Measurements from ENCODE around the gene ANKS1A.
"Not testable (repeated sequence)": the region's sequence is repeated elsewhere in the genome, so short reads cannot be mapped to it uniquely, and the experiment has no call there.

ANKS1A gene

GRCh38 chr6:34999962-35000361 lies 110.9 kb downstream of the ANKS1A start:
- H3K36me3 ChIP-seq (ENCODE audit: low read depth); H3K9me3 ChIP-seq (ENCODE audit: severe bottlenecking); DNase-seq (ENCODE audit: low spot score); H3K27me3 ChIP-seq (ENCODE audit: insufficient read depth, poor library complexity, severe bottlenecking); H3K27ac ChIP-seq (ENCODE audit: poor library complexity, severe bottlenecking); H3K4me1 ChIP-seq (ENCODE audit: insufficient read depth, poor library complexity, severe bottlenecking); H3K4me3 ChIP-seq (ENCODE audit: severe bottlenecking); ATAC-seq (ENCODE audit: low read depth): not testable (repeated sequence)

- H3K9me3 ChIP-seq (ENCODE audit: severe bottlenecking); H3K27ac ChIP-seq (ENCODE audit: poor library complexity, severe bottlenecking); H3K4me3 ChIP-seq (ENCODE audit: severe bottlenecking); DNase-seq (ENCODE audit: low spot score); H3K4me1 ChIP-seq (ENCODE audit: insufficient read depth, poor library complexity, severe bottlenecking); ATAC-seq (ENCODE audit: low read depth); H3K27me3 ChIP-seq (ENCODE audit: insufficient read depth, poor library complexity, severe bottlenecking): not testable (repeated sequence)
- peaks cover 12% of the 10 kb centered on the region for H3K36me3 ChIP-seq (ENCODE audit: low read depth)
These were observed 112.3 kb downstream of the ANKS1A start for GRCh38 chr6:35001349-35001748.

- not testable (repeated sequence) for H3K36me3 ChIP-seq (ENCODE audit: low read depth); H3K4me1 ChIP-seq (ENCODE audit: insufficient read depth, poor library complexity, severe bottlenecking); H3K9me3 ChIP-seq (ENCODE audit: severe bottlenecking); H3K4me3 ChIP-seq (ENCODE audit: severe bottlenecking); H3K27ac ChIP-seq (ENCODE audit: poor library complexity, severe bottlenecking); DNase-seq (ENCODE audit: low spot score); H3K27me3 ChIP-seq (ENCODE audit: insufficient read depth, poor library complexity, severe bottlenecking); ATAC-seq (ENCODE audit: low read depth)
These were observed 115.0 kb downstream of the ANKS1A start for GRCh38 chr6:35003886-35004530.

GRCh38 chr6:35007016-35007415 lies 118.0 kb downstream of the ANKS1A start:
- ATAC-seq (ENCODE audit: low read depth) (no peak), DNase-seq (ENCODE audit: low spot score) (no peak)
- no peak overlapping the region for H3K27ac ChIP-seq (ENCODE audit: poor library complexity, severe bottlenecking)
- no peaks in the 10 kb centered on the region for H3K9me3 ChIP-seq (ENCODE audit: severe bottlenecking)
- H3K4me3 ChIP-seq (ENCODE audit: severe bottlenecking) = no peak overlapping the region
- no peaks in the 10 kb centered on the region for H3K27me3 ChIP-seq (ENCODE audit: insufficient read depth, poor library complexity, severe bottlenecking)
- no peaks in the 10 kb centered on the region for H3K4me1 ChIP-seq (ENCODE audit: insufficient read depth, poor library complexity, severe bottlenecking)
- no peak for TF ChIP-seq CTCF (IDR thresholded peaks at IDR 0.05; ENCODE audit: poor library complexity, severe bottlenecking)
- peaks cover 8% of the 10 kb centered on the region for H3K36me3 ChIP-seq (ENCODE audit: low read depth)

- Histone ChIP-seq H3K27ac (ENCODE audit: poor library complexity, severe bottlenecking) (no peak overlapping the region), H3K4me3 (ENCODE audit: severe bottlenecking) (no peak overlapping the region), H3K36me3 (ENCODE audit: low read depth) (peaks cover 8% of the 10 kb centered on the region; the same call in 1 of the 2 replicates), H3K27me3 (ENCODE audit: insufficient read depth, poor library complexity, severe bottlenecking) (no peaks in the 10 kb centered on the region), H3K9me3 (ENCODE audit: severe bottlenecking) (no peaks in the 10 kb centered on the region), H3K4me1 (ENCODE audit: insufficient read depth, poor library complexity, severe bottlenecking) (no peaks in the 10 kb centered on the region)
- TF ChIP-seq CTCF (IDR thresholded peaks at IDR 0.05; ENCODE audit: poor library complexity, severe bottlenecking) = no peak
- ATAC-seq (ENCODE audit: low read depth) = no peak
- no peak for DNase-seq (ENCODE audit: low spot score)
These were observed 119.8 kb downstream of the ANKS1A start for GRCh38 chr6:35008858-35009257.

GRCh38 chr6:35011096-35012041 lies 122.3 kb downstream of the ANKS1A start:
- Histone ChIP-seq H3K27ac (ENCODE audit: poor library complexity, severe bottlenecking) (no peak overlapping the region), H3K27me3 (ENCODE audit: insufficient read depth, poor library complexity, severe bottlenecking) (no peaks in the 10 kb centered on the region), H3K9me3 (ENCODE audit: severe bottlenecking) (no peaks in the 10 kb centered on the region), H3K36me3 (ENCODE audit: low read depth) (no peaks in the 10 kb centered on the region), H3K4me1 (ENCODE audit: insufficient read depth, poor library complexity, severe bottlenecking) (no peaks in the 10 kb centered on the region), H3K4me3 (ENCODE audit: severe bottlenecking) (no peak overlapping the region)
- TF ChIP-seq CTCF (IDR thresholded peaks at IDR 0.05; ENCODE audit: poor library complexity, severe bottlenecking) = no peak
- ATAC-seq (ENCODE audit: low read depth) (no peak), DNase-seq (ENCODE audit: low spot score) (no peak)
